ENCODE measurements around the gene GJB1. TPM values are rescaled to one million over a fixed set of nuclear protein-coding genes. Genes with fewer than 3 reads are reported as not detected.

Gene GJB1
- polyA plus RNA-seq (not detected in 3 replicates), polyA minus RNA-seq (not detected in 3 replicates)
- polyA plus RNA-seq (2011; ENCODE audit: low read depth), result not detected
- polyA plus RNA-seq (2011; cell fraction: cytosol; rRNA removed), result not detected in 2 replicates
- polyA plus RNA-seq (2011; cell fraction: nucleus; rRNA removed), result not detected in 2 replicates
- not detected in 2 replicates for polyA plus RNA-seq (2012; ENCODE audit: low replicate concordance)
- polyA minus RNA-seq (2011; cell fraction: cytosol; rRNA and poly(A)+ RNA removed), result not detected
- not detected in 2 replicates for polyA minus RNA-seq (2011; cell fraction: nucleus; rRNA and poly(A)+ RNA removed)

DNA sequence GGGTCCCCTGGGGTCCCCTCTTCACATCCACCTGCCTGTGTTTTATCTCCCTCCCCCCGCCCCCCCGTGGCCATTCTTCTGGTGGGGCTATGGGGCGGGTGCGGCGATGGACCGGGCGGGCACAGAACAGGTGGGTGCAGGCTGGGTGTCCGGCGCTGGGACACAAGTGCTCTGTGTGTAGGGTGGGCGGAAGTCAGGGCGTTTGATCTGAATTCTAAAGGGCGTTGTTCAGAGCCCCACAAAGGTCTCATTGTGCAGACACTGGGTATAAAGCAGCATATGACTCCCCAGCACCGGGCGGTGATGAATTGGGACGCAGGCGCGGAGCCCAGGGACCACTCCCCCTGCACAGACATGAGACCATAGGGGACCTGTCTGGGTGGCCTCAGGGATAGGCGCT, at the start of gene GJB1:
TSS of gene GJB1 (plus strand) at position 296 of the 400 bp plus-strand sequence. CDS start 484 bp downstream, outside the sequence.
- Histone ChIP-seq H3K27me3 (ENCODE audit: control insufficient read depth, extremely low read depth, insufficient read depth, low read length) (no peaks in the 10 kb centered on the region), H3K9ac (ENCODE audit: control insufficient read depth, extremely low read depth, insufficient read depth, low read length) (no peak within 1 kb of the TSS), H3K27ac (ENCODE audit: control insufficient read depth, insufficient read depth, low read length) (no peak within 1 kb of the TSS), H3K9me1 (ENCODE audit: control insufficient read depth, extremely low read depth, insufficient read depth, low read length) (no peaks in the 10 kb centered on the region), H4K20me1 (ENCODE audit: control insufficient read depth, extremely low read depth, insufficient read depth, low read length) (no peaks in the 10 kb centered on the region), H3K4me3 (ENCODE audit: control insufficient read depth in 2 of 3, extremely low read depth in 1 of 3, insufficient read depth in 2 of 3, low read depth in 1 of 3, low read length in 3 of 3) (no peak within 1 kb of the TSS), H3K36me3 (ENCODE audit: control insufficient read depth in 2 of 2, extremely low read depth in 1 of 2, insufficient read depth in 2 of 2, low read length in 2 of 2) (no peaks in the 10 kb centered on the region), H3K9me3 (ENCODE audit: control insufficient read depth, low read depth, low read length) (no peaks in the 10 kb centered on the region), H2AFZ (ENCODE audit: control insufficient read depth, low read length) (no peak within 1 kb of the TSS), H3K4me1 (ENCODE audit: control insufficient read depth, extremely low read depth, insufficient read depth, low read length) (no peaks in the 10 kb centered on the region), H3K79me2 (ENCODE audit: control insufficient read depth, insufficient read depth, low read length) (no peaks in the 10 kb centered on the region), H3K4me2 (ENCODE audit: control insufficient read depth, extremely low read depth, insufficient read depth, low read depth, low read length) (no peak within 1 kb of the TSS)
- TF ChIP-seq CTCF (optimal IDR thresholded peaks at IDR 0.05 in 1 of 3, IDR thresholded peaks at IDR 0.05 in 1 of 3, conservative IDR thresholded peaks at IDR 0.05 in 1 of 3; ENCODE audit: extremely low read depth in 1 of 3, insufficient read depth in 2 of 3, low read length in 3 of 3) (no peak), EZH2 (IDR thresholded peaks at IDR 0.05; ENCODE audit: low read length) (no peak)
- dilution Hi-C loops (cut with MboI; ENCODE audit: extremely low pct_ligation_motif_present, low sequenced_read_pairs), result no loop called here
- DNase-seq (ENCODE audit: low read depth, low spot score) (no peak), FAIRE-seq (no peak)

DNA sequence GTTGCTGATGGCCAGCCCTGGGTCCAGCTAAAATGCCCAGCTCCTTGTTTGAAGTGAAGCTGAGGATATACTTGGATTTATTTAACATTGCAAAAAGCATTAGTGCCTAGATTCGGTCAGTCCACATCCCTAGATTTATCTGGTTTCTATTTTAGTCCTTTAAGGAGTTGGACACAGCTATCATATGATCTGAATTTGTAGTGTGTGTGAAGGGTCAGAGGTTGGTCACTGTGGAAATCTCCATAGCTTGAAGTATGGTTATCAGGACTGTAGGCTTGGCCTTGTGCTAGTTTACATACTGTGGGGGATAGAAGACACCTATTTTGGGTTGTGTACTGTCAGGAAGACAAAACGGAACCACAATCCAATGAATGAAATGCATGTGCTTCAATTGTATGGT, 49.6 kb upstream of the GJB1 start:
- Histone ChIP-seq H4K20me1 (ENCODE audit: control insufficient read depth, extremely low read depth, insufficient read depth, low read length) (no peaks in the 10 kb centered on the region), H3K4me3 (ENCODE audit: control insufficient read depth in 2 of 3, extremely low read depth in 1 of 3, insufficient read depth in 2 of 3, low read depth in 1 of 3, low read length in 3 of 3) (no peak overlapping the region), H3K79me2 (ENCODE audit: control insufficient read depth, insufficient read depth, low read length) (no peaks in the 10 kb centered on the region), H3K4me1 (ENCODE audit: control insufficient read depth, extremely low read depth, insufficient read depth, low read length) (no peaks in the 10 kb centered on the region), H3K9me3 (ENCODE audit: control insufficient read depth, low read depth, low read length) (no peaks in the 10 kb centered on the region), H3K27me3 (ENCODE audit: control insufficient read depth, extremely low read depth, insufficient read depth, low read length) (no peaks in the 10 kb centered on the region), H3K27ac (ENCODE audit: control insufficient read depth, insufficient read depth, low read length) (no peak overlapping the region), H2AFZ (ENCODE audit: control insufficient read depth, low read length) (no peak overlapping the region), H3K36me3 (ENCODE audit: control insufficient read depth in 2 of 2, extremely low read depth in 1 of 2, insufficient read depth in 2 of 2, low read length in 2 of 2) (no peaks in the 10 kb centered on the region), H3K4me2 (ENCODE audit: control insufficient read depth, extremely low read depth, insufficient read depth, low read depth, low read length) (no peak overlapping the region), H3K9me1 (ENCODE audit: control insufficient read depth, extremely low read depth, insufficient read depth, low read length) (no peaks in the 10 kb centered on the region), H3K9ac (ENCODE audit: control insufficient read depth, extremely low read depth, insufficient read depth, low read length) (no peak overlapping the region)
- DNase-seq (ENCODE audit: low read depth, low spot score) (no peak), FAIRE-seq (no peak)
- TF ChIP-seq CTCF (optimal IDR thresholded peaks at IDR 0.05 in 1 of 3, IDR thresholded peaks at IDR 0.05 in 1 of 3, conservative IDR thresholded peaks at IDR 0.05 in 1 of 3; ENCODE audit: extremely low read depth in 1 of 3, insufficient read depth in 2 of 3, low read length in 3 of 3), result no peak
- TF ChIP-seq EZH2 (IDR thresholded peaks at IDR 0.05; ENCODE audit: low read length), result no peak
- dilution Hi-C loops (cut with MboI; ENCODE audit: extremely low pct_ligation_motif_present, low sequenced_read_pairs), result no loop called here
